Ishikawa (cell line): ENCODE measurements around the gene RIMBP2.

Source experiments
- CEBPB ChIP-seq: IDR thresholded peaks from 2 replicates; pipeline ENCODE4 v1.6.1; 2012
- CREB1 ChIP-seq: IDR thresholded peaks from 2 replicates; pipeline ENCODE4 v1.6.1; 2012; ENCODE audit warnings: low read depth
- EGR1 ChIP-seq: IDR thresholded peaks from 2 replicates; pipeline ENCODE4 v1.6.1; 2012
- EP300 ChIP-seq: IDR thresholded peaks from 2 replicates; pipeline ENCODE4 v1.6.1; 2012; ENCODE audit warnings: borderline replicate concordance
- FOXM1 ChIP-seq: IDR thresholded peaks from 2 replicates; pipeline ENCODE4 v1.6.1; 2012; ENCODE audit warnings: low read depth, borderline replicate concordance
- NFIC ChIP-seq: IDR thresholded peaks from 2 replicates; pipeline ENCODE4 v1.6.1; 2012
- RAD21 ChIP-seq: IDR thresholded peaks from 2 replicates; pipeline ENCODE4 v1.6.1; 2012; ENCODE audit warnings: low read depth
- REST ChIP-seq: IDR thresholded peaks from 2 replicates; pipeline ENCODE4 v1.6.1; 2012; ENCODE audit warnings: low read depth, mild to moderate bottlenecking
- TAF1 ChIP-seq: IDR thresholded peaks from 2 replicates; pipeline ENCODE4 v1.6.1; 2012; ENCODE audit warnings: low read depth, mild to moderate bottlenecking
- TCF12 ChIP-seq: IDR thresholded peaks from 2 replicates; pipeline ENCODE4 v1.6.1; 2012; ENCODE audit warnings: low read depth
- TEAD4 ChIP-seq: IDR thresholded peaks from 2 replicates; pipeline ENCODE4 v1.6.1; 2012
- USF1 ChIP-seq: IDR thresholded peaks from 2 replicates; pipeline ENCODE4 v1.6.1; 2012
- YY1 ChIP-seq: IDR thresholded peaks from 2 replicates; pipeline ENCODE4 v1.6.1; 2012; ENCODE audit warnings: low read depth
- ZBTB7A ChIP-seq: IDR thresholded peaks from 2 replicates; pipeline ENCODE4 v1.6.1; 2012; ENCODE audit warnings: low read depth
- TF ChIP-seq, protein P1 (sequence below): IDR thresholded peaks from 2 replicates; pipeline ENCODE4 v1.6.1; 2012

Gene RIMBP2

DNA sequence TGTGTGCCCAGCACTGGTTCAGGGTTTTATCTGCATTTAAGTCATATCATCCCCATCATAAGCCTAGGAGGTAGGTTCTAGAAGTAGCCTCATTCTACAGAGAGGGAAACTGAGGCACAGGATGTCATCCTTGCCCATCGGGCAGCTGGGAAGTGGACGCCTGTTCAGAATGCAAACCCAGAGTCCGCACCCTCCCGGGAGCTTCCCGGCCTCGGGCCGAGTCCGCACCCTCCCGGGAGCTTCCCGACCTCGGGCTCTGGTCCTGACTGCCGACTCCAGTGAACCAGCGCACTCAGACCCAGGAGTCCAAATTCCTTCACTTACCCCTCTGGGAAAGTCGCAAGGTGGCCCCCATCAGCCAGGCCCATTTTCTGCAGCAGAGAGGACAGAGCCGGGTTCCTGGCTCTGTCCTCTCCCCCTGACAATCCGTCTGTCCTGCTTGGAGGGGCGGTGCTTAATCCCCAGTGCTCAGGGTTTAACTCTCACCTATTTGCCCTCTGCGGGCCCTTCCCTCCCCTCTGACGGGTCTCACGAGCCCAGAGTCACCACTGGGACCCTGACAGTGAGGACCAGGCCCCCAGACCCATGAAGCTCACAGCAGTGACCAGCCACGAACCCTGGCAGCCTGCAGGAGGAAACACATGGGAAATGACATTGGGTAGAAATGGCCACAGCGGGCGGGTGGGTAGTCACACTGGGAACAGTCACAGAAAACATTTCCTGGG, 236.5 kb downstream of the RIMBP2 start:
- no peak for TF ChIP-seq TAF1
- TF ChIP-seq NFIC, result no peak
- no peak for TF ChIP-seq REST
- TF ChIP-seq USF1, result no peak
- TF ChIP-seq, protein P1, sequence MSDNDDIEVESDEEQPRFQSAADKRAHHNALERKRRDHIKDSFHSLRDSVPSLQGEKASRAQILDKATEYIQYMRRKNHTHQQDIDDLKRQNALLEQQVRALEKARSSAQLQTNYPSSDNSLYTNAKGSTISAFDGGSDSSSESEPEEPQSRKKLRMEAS, result no peak
- no peak for TF ChIP-seq CREB1
- no peak for TF ChIP-seq CEBPB
- no peak for TF ChIP-seq EP300
- no peak for TF ChIP-seq TEAD4
- no peak for TF ChIP-seq TCF12
- TF ChIP-seq RAD21, result no peak
- no peak for TF ChIP-seq FOXM1
- no peak for TF ChIP-seq ZBTB7A
- no peak for TF ChIP-seq EGR1
- TF ChIP-seq YY1, result no peak

DNA sequence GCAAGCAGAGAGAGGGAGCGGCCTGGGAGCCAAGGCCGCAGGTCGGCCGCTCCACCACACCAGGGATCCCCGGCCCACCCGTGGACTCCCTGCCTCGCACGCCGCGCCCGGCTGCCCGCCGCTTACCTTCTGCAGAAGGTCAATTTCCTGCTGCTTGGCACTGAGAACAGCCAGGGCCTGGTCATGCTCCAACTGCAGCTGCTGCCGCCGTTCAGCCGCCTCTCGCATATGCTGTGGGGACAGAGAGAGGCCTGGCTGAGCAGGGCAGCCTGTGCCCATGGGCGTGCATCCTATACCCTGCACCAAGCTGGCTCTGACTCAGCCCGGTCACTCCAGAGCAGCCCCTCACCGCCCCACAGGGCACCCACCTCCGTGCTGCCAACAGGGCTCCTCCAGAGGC, 237.3 kb downstream of the RIMBP2 start:
- TF ChIP-seq REST, result no peak

DNA sequence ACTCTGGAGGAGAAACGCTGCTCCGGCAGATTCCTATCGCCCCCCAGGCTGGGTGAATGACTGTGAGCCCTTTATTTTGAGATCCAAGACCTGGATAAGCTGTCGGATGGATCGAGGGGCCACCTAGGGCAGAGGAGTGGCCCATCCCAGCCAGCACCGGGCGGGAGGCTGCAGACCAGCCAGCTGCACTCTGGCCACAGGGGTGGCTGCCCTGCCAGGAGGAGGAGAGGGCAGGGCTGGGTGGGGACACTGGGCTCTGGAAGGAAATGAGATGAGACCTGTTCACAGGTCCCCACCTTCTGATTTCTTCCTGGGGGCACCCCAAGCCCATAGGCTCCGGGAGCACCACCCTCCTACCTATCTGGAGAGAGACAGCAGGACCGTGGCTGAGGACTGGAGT, 238.4 kb downstream of the RIMBP2 start:
- TF ChIP-seq EP300 (no peak), TEAD4 (no peak), CREB1 (no peak)

GRCh38 chr12:130477266-130477665, 238.8 kb downstream of the RIMBP2 start:
- TF ChIP-seq EGR1 (no peak), ZBTB7A (no peak), EP300 (no peak), YY1 (no peak), CEBPB (no peak), USF1 (no peak), FOXM1 (no peak), NFIC (no peak), CREB1 (no peak), REST (no peak), RAD21 (no peak), TAF1 (no peak), TEAD4 (no peak)
- TF ChIP-seq, protein P1, result no peak

GRCh38 chr12:130476451-130477135, 239.5 kb downstream of the RIMBP2 start:
- no peak for TF ChIP-seq EGR1
- TF ChIP-seq, protein P1, result no peak
- TF ChIP-seq ZBTB7A, result no peak
- no peak for TF ChIP-seq TEAD4
- no peak for TF ChIP-seq FOXM1
- TF ChIP-seq TCF12, result no peak
- no peak for TF ChIP-seq TAF1
- no peak for TF ChIP-seq REST
- no peak for TF ChIP-seq USF1
- TF ChIP-seq NFIC, result no peak
- no peak for TF ChIP-seq YY1
- no peak for TF ChIP-seq CEBPB
- no peak for TF ChIP-seq EP300
- TF ChIP-seq RAD21, result no peak
- no peak for TF ChIP-seq CREB1
